Measurements from ENCODE around the gene COLEC11.
"Not testable (repeated sequence)": the region's sequence is repeated elsewhere in the genome, so short reads cannot be mapped to it uniquely, and the experiment has no call there.

Gene COLEC11

DNA sequence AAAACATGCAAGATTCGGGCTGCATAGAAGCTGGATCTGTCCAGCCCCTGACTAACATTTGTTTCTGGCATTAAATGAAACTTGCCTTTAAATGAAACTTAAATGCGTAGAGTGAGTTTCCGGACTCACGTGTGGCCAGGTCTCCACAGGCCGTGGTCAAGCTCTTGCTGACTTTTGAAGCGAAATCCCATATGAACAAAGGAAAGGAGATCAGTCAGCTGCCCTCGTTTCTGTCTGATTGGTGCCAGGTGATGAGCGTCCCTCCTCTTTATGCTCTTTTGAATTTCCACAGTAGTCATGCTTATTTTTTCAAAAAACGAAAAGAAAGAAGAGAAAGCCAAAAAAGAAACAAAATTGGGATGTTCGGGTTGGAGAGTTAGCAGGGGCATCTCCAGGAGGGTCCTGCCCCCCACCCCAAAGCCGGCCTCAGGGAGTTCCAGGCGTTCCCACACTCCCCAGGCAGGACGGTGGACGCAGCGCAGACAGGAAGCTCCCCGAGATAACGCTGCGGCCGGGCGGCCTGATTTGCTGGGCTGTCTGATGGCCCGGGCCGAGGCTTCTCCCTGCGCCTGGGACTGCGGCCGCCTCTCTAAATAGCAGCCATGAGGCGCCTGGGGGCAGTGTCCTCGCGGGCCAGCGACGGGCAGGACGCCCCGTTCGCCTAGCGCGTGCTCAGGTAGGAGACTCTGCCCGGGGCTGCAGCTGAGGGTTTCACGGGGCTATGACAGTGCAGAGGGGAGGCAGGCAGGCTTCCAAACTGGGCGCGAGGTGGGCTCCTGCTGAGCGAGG is at the start of gene COLEC11:
Gene COLEC11 (plus strand): TSS at position 620 of the 789 bp plus-strand sequence. CDS start 9,229 bp downstream, outside the sequence.
- no peak for DNase-seq

DNA sequence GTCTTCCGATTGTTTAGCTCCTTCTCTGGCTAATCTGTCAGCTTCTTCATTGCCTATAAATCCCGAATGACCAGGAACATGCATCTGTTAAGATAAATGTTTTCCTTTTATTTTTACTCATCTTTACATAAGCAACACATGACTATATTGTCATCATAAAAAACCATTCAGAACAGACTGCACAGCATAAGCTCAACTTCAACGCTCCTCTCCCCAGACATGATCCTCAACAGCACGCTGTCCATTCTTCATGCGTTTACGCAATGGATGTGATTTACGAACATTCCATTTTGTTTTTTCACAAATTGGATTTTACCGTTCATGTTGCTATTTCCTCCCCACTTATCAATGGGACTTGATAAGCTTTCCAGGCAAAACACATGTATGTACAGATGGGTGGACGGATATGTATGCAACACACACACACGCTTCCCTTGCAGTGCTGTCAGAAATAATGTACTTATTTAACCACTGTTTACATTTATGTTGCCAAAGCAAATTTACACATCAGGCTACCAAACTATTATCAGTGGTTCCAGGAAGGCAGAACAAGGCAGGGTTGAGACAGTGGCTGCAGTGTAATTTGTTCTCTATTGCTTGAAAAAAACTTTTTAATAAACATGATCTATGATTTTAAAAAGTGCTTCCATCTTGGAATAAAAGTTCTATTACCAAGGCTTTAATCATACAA is 49.0 kb upstream of the COLEC11 start:
- no peak for DNase-seq

DNA sequence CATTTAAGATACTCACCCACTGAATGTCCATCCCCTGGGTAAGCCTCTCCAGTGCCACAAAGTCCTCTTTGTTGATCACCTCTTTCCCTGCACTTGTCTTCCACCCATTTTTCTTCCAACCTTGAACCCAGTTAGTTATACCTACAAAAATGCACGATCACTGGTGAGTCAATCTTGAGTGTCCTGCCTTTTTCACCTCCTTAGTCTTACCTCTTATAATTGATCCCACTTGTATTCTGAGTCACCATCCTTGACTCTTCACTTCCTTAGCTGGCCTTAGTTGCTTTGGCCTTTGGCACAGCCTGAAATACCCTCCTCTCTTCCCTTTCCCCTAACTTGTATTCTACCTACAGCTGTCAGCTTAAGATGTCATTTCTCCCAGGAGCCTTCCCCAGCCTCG is 47.0 kb upstream of the COLEC11 start:
- DNase-seq = no peak

DNA sequence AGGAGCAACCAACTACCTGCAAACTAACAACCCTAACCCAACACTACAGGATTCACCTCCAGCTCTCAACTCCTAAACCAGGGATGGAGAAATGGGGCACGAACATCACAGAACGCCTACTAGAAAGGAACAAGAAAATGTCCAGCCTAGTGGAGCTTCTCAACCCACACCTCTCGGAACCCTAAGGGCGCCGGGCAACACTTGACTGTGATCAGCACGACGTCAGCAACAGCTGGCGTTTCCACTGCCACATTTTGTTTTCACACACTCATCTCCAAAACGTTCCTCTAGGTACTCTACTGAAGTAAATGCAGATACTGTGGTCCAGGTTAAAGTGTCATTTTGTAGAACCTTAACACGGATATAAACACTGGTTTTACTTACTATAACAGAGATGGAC is 41.0 kb upstream of the COLEC11 start:
- DNase-seq = no peak

DNA sequence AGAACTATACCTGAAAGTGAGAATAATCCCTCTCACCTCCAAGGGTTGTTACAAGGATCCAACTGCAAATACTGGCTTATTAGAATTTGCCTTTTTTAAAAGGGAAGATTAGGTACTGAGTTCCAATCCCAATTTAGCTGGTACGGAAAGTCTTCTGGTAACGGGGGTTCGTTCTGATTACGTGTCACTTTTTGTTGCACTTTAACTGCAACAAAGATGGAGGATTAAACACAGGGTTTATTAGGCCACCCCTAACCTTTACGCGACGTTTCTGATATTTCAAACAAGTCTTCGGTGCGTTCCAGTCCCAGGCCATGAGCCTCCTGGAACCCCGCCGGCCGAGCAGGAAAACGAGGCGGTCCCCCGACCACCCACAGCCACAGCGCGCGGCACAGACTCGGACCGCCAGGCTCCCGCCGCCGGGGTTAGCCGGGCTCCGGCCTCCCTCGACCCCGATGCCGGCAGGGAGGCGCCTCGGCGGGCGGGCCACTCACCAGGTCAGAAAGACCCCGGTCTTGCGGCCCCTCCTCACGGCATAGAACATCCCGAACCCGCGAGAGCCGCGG is 37.2 kb upstream of the COLEC11 start:
- no peak for DNase-seq

DNA sequence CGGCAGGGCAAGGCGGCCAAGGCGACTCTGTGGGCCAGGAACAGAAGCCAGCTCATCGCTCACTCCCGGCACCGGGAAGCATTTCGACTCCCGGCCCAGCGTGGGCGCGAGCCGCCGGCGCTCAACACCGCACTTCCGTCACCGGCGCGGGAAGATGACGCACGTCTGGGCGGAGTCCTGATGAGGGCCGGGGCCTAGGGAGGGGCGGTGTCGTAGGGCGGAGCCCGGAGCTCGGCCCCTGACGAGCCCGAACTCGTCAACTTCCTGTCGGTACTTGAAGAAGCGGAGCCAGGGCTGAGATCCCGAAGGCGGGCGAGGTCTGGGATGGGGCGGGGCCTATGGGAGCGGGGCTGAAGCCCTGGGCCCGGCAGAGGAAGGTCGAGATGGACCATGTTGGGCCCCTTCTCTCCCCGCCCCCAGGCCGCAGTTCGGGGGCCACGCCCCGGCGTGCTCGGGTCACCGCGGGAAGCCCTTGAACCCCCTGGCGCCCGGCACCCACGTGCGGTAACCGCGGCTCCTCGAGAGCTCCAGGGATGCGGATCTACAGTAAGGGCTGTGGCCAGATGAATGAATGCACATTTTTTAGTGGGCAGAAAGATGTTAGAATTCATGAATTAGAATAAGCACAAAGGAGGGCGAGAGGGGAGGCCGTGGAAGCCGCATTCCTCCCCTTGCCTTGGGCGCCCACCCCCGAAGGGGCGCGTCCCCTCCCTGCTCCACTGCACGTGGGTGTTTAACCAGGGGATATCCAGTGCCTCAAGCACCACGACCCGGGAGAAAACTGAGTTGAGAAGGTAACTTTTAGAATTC is 36.5 kb upstream of the COLEC11 start, which contains the start of gene RNASEH1:
Gene RNASEH1 (minus strand): TSS at position 129 of the 810 bp plus-strand sequence. CDS start 73 bp downstream, at position 56.
- DNase-seq = peak; percentile 99

DNA sequence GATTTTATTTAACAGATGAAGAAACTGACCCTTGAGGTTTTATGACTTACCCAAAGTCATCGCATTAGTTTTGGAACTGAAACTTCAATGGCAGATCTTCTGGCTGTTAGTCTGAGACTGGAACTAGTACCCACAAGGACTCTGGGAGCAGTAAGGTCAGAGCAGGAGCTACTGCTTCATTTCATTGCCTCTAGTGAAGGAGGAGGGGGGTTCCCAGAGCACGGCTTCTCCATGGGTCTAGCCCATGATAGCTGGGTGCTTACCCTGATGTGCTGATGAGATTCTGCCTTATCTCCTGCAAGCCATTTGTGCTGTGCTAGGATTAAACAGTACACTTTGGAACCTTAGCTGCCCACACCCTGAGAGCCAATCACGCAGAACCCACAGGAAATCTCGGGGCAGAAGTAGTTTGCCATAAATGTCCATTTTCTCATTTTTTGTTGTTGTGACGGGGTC is 31.4 kb upstream of the COLEC11 start:
- DNase-seq = no peak

DNA sequence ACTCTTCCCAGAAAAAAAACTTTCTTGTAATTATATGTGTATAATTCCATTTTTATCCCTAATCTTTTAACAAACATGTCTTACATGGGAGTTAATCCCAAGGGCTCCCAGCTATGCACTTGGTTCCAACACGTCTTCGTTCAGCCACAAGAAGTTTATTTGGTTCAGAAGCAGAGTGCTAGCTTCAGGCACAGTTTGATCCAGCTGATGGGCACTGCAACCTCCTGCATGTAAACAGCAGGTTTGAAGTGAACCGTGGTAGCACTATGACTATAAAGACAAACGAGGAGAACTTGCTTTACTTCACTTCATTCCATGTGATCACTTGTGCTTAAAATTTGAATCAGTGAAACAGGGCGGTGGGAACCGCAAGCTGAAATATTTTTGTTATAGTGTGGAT is 29.8 kb upstream of the COLEC11 start:
- DNase-seq = no peak

DNA sequence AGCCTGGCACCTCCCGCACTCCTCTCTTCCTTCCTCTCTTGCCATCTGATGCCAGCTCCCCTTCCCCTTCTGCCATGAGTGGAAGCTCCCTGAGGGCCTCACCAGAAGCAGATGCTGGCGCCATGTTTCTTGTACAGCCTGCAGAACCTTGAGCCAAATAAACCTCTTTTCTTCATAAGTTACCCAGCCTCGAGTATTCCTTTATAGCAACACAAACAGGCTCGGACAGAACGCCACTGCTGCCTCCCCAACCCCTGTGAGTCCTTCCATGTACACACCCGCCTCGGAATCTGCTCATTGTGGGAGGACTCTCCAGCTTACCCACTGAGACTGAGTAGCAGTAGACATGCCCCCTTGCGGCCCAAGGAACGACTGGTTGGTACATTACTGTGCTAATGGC is 28.1 kb upstream of the COLEC11 start:
- DNase-seq = no peak

DNA sequence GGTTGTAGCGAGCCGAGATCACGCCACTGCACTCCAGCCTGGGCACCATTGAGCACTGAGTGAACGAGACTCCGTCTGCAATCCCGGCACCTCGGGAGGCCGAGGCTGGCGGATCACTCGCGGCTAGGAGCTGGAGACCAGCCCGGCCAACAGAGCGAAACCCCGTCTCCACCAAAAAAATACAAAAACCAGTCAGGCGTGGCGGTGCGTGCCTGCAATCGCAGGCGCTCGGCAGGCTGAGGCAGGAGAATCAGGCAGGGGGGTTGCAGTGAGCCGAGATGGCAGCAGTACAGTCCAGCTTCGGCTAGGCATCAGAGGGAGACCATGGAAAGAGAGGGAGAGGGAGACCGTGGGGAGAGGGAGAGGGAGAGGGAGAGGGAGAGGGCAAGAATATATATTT is 25.3 kb upstream of the COLEC11 start:
- not testable (repeated sequence) for DNase-seq

DNA sequence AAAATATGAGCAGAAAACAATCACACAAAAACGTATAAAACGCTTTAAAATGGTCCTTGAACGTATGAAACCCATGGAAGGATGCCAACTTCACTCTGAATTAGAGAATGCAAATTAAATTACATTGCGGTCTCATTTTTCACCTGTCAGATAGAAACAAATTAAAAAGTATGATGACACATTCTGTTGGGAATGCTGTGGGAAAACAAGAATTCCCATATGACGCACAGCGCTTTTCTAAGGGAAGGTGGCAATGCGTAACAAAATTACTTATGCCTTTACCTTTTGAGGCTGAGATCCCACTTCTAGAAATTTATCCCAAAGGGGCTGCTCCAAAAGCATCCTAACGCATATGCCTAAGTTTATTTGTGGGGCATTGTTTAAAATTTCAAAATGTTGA is 23.6 kb upstream of the COLEC11 start:
- no peak for DNase-seq

DNA sequence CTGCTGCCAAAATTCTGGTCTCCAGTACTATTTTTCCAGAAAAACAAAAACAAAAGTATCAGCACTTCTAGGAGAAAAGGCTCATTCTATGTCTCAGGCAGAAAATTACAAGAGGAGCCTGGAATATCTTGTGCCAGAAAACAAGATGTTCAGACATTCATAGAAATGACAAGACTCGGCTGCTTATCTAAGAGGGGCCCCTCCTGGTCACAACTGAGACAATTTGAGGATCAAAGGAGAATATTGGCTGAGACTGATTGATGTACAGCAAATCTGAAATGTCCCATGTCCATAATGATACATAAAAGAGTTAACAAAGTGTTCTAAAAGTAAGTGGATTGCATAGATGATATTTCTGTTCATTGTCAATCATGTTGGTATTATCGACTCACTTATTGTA is 22.3 kb upstream of the COLEC11 start:
- no peak for DNase-seq

DNA sequence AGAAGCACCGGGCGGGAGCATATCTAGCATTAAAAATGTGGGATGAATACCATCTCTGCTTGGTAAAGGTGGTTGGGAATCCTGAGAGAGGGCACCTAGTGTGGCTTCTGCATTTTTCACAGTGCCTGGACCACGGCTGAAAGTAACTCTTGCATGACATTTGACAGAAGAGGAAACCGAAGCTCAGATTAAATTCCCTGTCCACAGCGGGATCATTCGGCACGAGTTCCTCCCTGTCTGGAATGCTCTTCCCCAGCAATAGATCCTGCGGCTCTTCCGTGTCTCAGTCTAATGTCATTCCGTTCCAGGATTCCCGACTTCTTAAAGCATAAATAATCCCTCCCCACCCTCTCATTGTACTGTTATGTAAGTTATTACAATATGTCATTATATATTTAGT is 20.8 kb upstream of the COLEC11 start:
- no peak for DNase-seq

DNA sequence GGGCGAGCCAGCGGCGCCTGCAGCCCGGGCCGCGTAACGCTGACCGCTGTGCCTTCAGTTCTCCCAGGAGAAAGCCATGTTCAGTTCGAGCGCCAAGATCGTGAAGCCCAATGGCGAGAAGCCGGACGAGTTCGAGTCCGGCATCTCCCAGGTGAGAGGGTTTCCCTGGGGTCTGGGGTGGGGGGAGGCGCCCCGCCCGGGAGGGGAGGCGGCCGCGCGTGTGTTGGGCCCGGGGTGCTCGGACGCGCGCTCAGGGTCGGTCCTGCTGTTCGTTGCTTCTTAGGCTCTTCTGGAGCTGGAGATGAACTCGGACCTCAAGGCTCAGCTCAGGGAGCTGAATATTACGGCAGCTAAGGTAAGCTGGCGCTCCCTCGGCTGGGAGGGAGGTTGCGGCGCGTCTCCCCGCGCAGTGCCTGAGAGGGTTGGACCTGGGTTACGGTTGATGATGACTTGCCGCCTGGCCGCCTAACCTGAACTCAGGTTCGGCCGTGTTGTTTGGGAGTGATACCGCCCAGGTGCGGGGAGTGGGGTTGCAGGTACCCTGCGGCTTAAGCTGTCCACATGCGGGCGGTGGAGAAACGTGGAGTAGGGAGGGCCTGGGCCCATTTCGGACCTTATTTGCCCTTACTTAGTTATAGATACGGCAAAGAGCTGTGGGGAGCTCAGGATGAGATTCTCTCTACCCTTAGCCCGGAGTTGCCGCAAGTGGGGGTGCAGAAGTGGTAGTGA is 19.2 kb upstream of the COLEC11 start:
- DNase-seq = peak; percentile 46

DNA sequence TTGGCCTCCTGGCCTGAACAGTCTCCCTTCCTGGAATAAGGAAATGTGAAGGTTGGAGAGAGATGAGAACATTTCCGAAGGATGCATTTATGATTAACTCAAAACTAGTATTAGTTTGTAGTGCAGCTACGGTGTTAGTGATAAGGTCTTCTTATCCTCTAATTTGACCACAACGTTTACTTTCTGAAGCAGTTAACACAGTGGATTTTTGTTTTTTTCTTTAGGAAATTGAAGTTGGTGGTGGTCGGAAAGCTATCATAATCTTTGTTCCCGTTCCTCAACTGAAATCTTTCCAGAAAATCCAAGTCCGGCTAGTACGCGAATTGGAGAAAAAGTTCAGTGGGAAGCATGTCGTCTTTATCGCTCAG is 18.7 kb upstream of the COLEC11 start:
- DNase-seq = not testable (repeated sequence)

DNA sequence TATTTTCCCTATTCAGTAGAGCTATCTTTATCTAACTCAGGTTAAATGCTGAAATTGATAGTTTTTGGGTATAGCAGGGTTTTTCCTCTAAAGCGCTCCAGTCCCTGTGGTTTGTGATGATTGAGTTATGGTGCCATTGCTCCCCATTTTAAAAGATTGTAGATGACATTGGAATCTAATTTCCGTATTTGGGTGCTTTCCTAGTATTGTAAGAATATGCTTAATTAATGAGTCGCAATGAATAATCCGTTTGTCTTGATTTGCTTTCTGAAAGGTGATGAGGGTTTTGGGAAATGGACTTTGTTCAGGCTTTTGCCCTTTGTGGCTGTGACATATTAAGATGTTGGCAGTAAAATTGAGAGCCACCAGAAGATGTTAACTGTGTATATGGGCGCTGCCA is 15.9 kb upstream of the COLEC11 start:
- DNase-seq = no peak

DNA sequence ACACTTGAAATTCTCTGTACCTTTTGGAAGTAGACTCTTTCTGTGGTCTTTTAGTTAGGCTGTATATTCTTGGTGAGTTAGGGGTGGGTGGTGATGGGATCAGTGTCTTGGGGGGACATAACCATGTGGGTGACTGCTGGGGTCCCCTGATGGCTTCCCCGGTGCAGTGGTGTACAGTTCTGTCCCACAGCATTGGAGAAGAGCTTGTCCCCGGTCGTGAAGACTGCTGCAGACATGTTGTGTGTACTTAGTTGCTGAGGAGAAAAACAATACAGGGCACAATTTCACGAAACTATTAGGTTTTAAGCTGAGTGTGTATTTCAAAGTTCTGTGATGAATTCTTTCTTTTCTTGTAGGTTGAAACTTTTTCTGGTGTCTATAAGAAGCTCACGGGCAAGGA is 14.5 kb upstream of the COLEC11 start:
- no peak for DNase-seq

DNA sequence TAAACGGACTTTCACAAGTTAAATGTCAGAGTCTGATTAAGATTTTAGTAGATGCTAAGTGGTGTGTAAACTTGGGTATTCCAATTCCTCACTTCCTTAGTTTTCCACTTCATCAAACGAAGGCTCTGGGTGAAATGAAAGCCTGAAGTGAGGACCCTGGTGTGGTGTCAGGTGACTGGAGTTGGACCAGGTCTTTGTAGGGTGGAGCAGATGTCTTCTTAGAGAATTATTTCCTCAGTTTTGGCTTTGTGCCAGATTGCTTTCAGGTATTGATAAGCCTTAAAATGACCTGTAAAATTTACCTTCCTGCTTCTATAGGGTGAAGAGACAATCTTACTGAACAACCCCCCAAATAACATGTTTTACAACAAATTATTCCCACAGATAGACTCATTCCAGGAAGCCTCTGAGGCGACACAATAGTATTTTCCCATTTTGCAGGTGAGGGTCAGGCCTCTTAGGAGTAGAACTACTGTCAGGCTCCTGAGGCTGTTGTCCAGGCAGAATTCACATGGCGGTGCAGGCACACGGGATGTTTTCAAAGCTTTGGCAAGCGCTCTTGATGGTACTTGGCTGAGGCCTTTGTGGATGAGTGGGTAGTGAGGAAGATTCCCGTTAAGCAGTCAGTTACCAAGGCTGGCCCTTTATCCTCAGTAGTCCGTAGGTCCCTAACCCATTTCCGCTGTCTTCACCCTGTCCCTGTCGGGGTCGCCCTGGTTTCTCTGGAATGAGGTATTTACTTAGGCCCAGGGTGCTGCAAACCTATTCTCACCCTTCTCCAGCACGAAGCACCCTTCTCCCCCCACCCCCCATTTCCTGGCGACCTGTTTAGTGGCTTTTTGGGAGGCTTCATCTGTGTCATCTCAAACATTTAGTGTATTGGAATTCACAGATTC is 13.3 kb upstream of the COLEC11 start:
- DNase-seq = no peak

DNA sequence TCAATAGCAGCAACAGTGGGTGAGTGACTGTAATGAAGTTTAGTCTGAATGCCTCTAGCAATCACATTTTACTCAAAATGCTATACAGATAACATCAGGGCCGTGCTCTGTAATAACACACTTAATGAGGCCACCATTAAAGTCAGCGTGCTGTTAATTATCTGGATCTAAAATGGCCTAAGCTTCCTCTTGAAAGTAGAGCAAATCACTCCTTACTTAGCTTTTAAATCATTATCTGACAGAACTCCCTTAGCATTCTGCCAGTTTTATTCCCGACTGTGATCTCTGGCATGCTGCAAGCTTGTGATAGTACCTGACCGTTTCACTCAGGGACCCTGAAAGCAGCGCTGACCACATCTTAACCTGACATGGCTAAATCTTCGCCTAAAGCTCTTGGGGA is 10.8 kb upstream of the COLEC11 start:
- no peak for DNase-seq

DNA sequence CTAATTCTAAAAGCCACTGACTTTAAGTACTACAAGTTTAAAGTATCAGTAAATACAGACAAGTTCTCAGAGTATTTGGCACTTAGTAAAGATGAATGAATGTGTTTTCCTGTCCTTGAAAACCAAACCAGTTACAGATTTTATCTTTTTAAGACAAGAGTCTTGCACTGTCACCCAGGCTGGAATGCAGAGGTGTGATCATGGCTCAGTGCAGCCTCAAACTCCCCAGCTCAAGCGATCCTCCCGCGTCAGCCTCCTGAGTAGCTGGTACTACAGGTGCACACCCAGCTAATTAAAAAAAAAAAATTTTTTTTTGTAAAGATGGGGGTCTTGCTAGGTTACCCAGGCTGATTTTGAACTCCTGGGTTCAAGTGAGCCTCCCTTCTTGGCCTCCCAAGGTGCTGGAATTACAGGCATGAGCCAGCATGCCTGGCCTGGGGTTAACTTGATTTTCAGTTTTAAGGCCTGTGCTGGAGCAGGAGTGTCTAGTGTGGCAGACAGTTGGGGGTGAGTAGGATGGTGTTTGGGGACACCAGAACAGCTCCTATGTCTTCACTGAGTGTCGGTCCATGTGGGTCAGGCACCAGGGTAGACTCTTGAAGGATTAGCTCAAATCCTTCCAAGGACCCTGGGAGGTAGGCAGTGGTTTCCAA is 10.2 kb upstream of the COLEC11 start:
- DNase-seq = no peak

All from activated CD4-positive, alpha-beta T cell treated with anti-CD3 and anti-CD28 coated beads for 48 hours (primary cell).